Tibial artery (tissue), 4 donors: ENCODE data around the gene VENTX.
A peak's percentile ranks its signal among the peaks of the same experiment; 100 is the strongest.

Source experiments
- DNase-seq, 2 donors: peaks; one replicate each; pipeline ENCODE4 v3.0.0-alpha.2; 2019
- H3K27ac ChIP-seq, 2 donors: fragments of 200-600 bp; sonication (generic) in 1 of 2; 1 replicate in 1 of 2; 2 replicates in 1 of 2; pipeline ENCODE4 v1.5.1; 2018 to 2019; ENCODE audit warnings: mild to moderate bottlenecking in 1 of 2
- H3K27me3 ChIP-seq, 2 donors: fragments of 200-600 bp; sonication (generic) in 1 of 2; one replicate each; pipeline versions ENCODE4 v1.5.1 to v1.6.0; 2016 to 2019
- H3K36me3 ChIP-seq, 3 donors: fragments of 200-600 bp; sonication (generic) in 2 of 3; one replicate each; pipeline ENCODE4 v1.5.1; 2016 to 2019; ENCODE audit warnings: mild to moderate bottlenecking in 2 of 3
- H3K4me1 ChIP-seq, 4 donors: fragments of 200-600 bp; sonication (generic) in 2 of 4; 1 replicate in 3 of 4; 2 replicates in 1 of 4; pipeline ENCODE4 v1.5.1; 2016 to 2019
- H3K4me3 ChIP-seq, 2 donors: fragments of 200-600 bp; sonication (generic) in 1 of 2; 1 replicate in 1 of 2; 2 replicates in 1 of 2; pipeline ENCODE4 v1.5.1; 2018 to 2019; ENCODE audit warnings: mild to moderate bottlenecking in 2 of 2
- H3K9me3 ChIP-seq, 3 donors: fragments of 200-600 bp; sonication (generic) in 1 of 3; one replicate each; pipeline ENCODE4 v1.5.1; 2016 to 2019
- intact Hi-C: fragments of 100-400 bp; cut with DNase I; formaldehyde crosslinking; loops from one replicate; pipeline ENCODE4 v1.15.0; 2023; ENCODE audit warnings: low total_unique reads
- TF ChIP-seq, protein P1 (sequence below), 2 experiments: fragments of 200-600 bp in 1 of 2; fragments of 450-650 bp in 1 of 2; IDR thresholded peaks; one replicate each; pipeline ENCODE4 v1.5.1; 2017 to 2019; ENCODE audit warnings: antibody characterized with exemption in 2 of 2, mild to moderate bottlenecking in 1 of 2, moderate library complexity in 1 of 2

The VENTX gene

DNA sequence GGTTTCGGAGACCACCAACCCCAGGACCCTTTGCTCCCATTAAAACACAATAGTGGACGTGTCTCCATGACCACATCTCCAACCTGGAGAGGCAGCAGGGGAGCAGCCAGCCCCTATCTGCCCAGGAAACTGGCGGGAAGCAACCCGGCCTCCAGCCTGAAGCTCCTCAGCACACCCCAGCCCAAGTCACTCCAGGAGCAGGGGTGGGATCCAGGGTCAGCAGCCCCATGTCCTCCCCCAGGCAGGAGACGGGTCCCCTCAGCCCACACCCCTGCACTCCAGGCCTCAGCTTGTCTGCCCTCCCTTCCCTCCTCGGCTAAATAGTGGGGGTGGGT is 38.4 kb downstream of the VENTX start:
- Histone ChIP-seq H3K27ac (no peak overlapping the region), H3K27me3 (peaks cover 0 to 20% of the 10 kb centered on the region in 2 donors), H3K4me1 (peaks cover 0 to 20% (median 6%) of the 10 kb centered on the region in 4 donors), H3K36me3 (peaks cover 15 to 47% (median 26%) of the 10 kb centered on the region in 3 donors), H3K4me3 (peak overlapping the region; percentile 6 to 18), H3K9me3 (no peaks in the 10 kb centered on the region)
- no peak for DNase-seq
- intact Hi-C loops = no loop called here
- TF ChIP-seq, protein P1, sequence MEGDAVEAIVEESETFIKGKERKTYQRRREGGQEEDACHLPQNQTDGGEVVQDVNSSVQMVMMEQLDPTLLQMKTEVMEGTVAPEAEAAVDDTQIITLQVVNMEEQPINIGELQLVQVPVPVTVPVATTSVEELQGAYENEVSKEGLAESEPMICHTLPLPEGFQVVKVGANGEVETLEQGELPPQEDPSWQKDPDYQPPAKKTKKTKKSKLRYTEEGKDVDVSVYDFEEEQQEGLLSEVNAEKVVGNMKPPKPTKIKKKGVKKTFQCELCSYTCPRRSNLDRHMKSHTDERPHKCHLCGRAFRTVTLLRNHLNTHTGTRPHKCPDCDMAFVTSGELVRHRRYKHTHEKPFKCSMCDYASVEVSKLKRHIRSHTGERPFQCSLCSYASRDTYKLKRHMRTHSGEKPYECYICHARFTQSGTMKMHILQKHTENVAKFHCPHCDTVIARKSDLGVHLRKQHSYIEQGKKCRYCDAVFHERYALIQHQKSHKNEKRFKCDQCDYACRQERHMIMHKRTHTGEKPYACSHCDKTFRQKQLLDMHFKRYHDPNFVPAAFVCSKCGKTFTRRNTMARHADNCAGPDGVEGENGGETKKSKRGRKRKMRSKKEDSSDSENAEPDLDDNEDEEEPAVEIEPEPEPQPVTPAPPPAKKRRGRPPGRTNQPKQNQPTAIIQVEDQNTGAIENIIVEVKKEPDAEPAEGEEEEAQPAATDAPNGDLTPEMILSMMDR (IDR thresholded peaks at IDR 0.05) = no peak

DNA sequence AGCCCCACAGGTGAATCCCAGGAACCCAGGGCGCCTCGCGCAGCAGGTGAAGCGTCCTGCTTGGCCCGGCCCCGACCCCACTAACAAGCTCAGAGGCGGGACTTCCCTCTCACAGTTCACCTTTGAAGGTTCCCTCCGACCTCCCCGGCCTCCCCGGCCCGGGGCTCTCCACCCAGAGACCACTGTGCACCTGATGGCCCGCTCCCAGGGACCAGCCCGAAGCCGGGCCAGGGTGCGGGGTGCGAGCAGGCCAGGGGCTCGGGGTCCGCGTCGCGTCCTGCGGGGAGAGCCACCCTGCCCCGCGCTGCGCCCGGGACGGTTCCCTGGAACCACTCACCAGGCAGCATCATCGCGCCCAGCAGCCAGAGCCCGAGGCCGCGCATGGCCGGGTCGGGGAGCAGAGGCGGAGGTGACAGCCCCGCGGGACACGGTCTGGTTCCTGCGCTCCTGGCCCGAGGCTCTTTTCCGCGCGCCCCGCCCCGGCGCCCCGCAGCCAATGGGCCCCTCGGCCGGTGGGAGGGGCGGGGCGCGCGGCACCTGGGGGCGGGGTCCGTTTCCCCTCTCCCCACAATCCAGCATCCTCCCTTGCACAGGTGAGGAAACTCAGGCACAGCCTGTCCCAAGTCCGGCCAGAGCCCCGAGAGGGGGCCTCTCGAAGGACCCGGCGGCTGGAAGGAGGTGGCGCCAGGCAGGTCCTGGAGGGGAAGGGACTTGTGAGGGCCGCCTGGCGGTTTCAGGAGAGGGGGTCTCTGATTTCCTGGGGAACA is 39.0 kb downstream of the VENTX start, which contains the start of gene ADAM8:
Gene ADAM8, minus strand, starts transcription at position 434 of the 767 bp plus-strand sequence. Its CDS starts 51 bp downstream, at position 383.
- peaks cover 16 to 47% (median 31%) of the 10 kb centered on the region in 3 donors for H3K36me3 ChIP-seq
- H3K4me1 ChIP-seq = peaks cover 0 to 20% (median 6%) of the 10 kb centered on the region in 4 donors
- H3K27me3 ChIP-seq = peaks cover 0 to 20% of the 10 kb centered on the region in 2 donors
- no peak within 1 kb of the TSS for H3K27ac ChIP-seq
- no peaks in the 10 kb centered on the region for H3K9me3 ChIP-seq
- intact Hi-C loops = no loop called here
- TF ChIP-seq, protein P1 (IDR thresholded peaks at IDR 0.05) = no peak
- H3K4me3 ChIP-seq = peak within 1 kb of the TSS; percentile 6 to 18
- no peak for DNase-seq

DNA sequence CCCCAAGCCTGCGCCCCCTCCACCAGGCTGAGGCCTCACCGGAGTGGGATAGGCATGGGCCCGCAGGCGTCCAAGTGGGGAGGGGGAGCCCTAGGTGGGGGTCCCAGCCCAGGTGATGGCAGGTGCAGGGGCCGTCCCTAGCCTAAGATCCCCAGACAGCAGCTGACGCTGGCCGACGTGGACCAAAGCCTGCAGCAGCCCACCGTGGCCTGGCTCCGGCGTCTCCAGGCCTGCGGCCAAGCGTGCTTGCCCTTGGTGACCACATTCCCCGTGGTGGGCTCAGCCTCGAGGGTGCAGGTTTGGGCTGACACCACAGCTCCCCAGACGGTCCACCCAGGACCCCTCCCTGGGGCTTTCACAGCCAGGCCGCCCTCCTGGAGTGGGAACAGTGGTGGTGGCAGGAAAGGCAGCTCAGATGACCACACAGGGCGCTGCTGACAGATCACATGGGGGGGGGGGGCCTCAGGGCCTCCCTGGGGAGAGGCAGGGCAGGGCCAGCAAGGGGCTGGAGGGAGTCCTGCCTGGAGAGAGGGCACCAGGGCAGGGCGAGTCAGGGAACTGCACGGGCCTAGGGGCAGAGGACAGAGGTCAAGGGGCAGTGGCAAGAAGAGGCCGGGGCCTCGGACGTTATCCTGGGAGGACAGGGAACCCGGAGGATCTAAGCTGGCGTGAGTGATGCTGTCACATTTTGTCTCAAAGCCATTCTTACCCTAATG is 39.8 kb downstream of the VENTX start:
- no peak for DNase-seq
- intact Hi-C loops = no loop called here
- TF ChIP-seq, protein P1 (IDR thresholded peaks at IDR 0.05) = no peak
- Histone ChIP-seq H3K4me1 (peaks cover 0 to 20% (median 6%) of the 10 kb centered on the region in 4 donors), H3K4me3 (no peak overlapping the region), H3K27ac (no peak overlapping the region), H3K9me3 (no peaks in the 10 kb centered on the region), H3K27me3 (peaks cover 0 to 20% of the 10 kb centered on the region in 2 donors), H3K36me3 (peaks cover 24 to 51% (median 39%) of the 10 kb centered on the region in 3 donors)

DNA sequence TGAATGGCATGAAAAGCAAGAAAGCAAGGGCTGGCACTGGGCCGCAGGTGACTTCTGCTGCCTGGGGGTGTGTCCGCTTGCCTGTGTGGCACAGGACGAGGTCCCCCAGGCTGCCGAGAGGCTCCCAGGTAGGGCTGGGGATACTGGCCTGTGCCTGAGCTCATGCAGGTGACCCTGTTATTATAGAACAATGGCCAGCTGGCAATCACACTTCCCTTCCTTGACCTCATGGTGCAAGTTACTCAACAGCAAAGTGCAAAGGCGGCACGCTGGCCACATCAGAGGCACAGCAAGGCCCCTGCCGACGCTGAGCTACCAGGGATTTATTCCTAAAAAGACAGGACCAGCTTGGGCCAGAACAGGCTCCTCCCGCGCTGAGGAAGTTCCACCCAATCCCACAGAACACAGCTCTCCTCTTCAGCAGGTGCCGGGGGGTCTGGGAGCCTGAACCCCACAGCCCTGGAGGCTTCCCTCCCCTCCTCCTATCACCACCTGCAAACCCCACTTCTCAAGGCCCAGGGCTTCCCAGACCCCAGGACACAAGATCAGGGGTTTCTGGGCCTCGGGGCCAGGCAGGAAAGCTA is 40.4 kb downstream of the VENTX start:
- intact Hi-C loops = no loop called here
- Histone ChIP-seq H3K27ac (no peak overlapping the region), H3K9me3 (no peaks in the 10 kb centered on the region), H3K36me3 (peaks cover 30 to 53% (median 45%) of the 10 kb centered on the region in 3 donors), H3K27me3 (peaks cover 0 to 20% of the 10 kb centered on the region in 2 donors), H3K4me3 (no peak overlapping the region), H3K4me1 (peaks cover 0 to 20% (median 6%) of the 10 kb centered on the region in 4 donors)
- TF ChIP-seq, protein P1 (IDR thresholded peaks at IDR 0.05) = no peak
- no peak for DNase-seq

DNA sequence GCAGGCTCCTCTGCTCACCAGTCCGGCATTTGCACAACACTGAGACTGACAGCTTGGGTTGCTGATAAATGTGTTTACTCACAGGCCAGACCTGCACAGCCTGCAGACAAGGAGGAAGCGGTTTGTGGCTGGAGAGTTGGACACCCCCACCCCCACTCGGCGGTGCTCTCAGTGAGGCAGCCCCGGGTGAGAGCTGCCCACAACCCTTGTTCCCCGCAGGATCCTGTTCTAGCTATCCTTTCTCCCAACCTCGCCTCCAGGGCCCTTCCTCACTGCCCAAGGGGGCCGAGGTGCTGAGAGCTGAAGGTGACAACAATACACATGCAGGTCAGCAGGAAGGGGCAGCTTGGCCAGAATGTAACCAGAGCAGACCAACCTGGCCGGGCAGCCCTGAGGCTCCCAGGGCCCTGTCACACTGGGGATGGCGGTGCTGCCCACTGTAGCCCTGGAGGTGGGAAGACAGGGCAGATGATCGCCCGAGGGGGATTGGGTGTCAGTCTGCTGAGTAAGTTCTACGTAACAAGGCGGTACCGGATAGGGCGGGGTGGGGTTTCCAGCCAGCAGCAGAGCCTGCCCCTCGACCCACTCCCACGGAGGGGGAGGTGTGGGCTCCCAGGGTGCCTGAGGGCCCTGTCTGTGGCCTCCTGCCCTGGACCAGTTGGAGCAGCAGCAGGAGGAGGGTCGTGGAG is 41.1 kb downstream of the VENTX start:
- peaks cover 37 to 59% (median 52%) of the 10 kb centered on the region in 3 donors for H3K36me3 ChIP-seq
- peaks cover 0 to 20% of the 10 kb centered on the region in 2 donors for H3K27me3 ChIP-seq
- H3K4me1 ChIP-seq = peaks cover 0 to 20% (median 6%) of the 10 kb centered on the region in 4 donors
- TF ChIP-seq, protein P1 (IDR thresholded peaks at IDR 0.05) = no peak
- no peaks in the 10 kb centered on the region for H3K9me3 ChIP-seq
- H3K27ac ChIP-seq = no peak overlapping the region
- intact Hi-C loops = no loop called here
- H3K4me3 ChIP-seq = no peak overlapping the region
- DNase-seq = no peak
